ENCODE results near the gene TMUB2.

- no peak for TF ChIP-seq CTCF (IDR thresholded peaks at IDR 0.05; ENCODE audit: low read length)
- TF ChIP-seq EZH2 (IDR thresholded peaks at IDR 0.05; ENCODE audit: borderline replicate concordance, low read length) = no peak
These were observed 41.6 kb upstream of the TMUB2 start for GRCh38 chr17:44144966-44145739.

All from OCI-LY1 (cell line).